ENCODE data around the gene SNX27.

Gene SNX27

GRCh38 chr1:151590961-151591360, 20.9 kb upstream of the SNX27 start:
- Histone ChIP-seq H3K23ac (ENCODE audit: low read depth, low read length, poor library complexity) (no peak overlapping the region), H3K14ac (ENCODE audit: low read length) (no peak overlapping the region), H3K4me3 (ENCODE audit: low read length in 2 of 2) (no peak overlapping the region), H2BK120ac (ENCODE audit: low read depth, low read length) (no peak overlapping the region), H3K27ac (replicated peaks; ENCODE audit: low read length) (no peak overlapping the region), H2AFZ (ENCODE audit: low read length) (no peak overlapping the region), H3K27me3 (ENCODE audit: control insufficient read depth in 3 of 3, insufficient read depth in 3 of 3, low read depth in 1 of 3, low read length in 3 of 3) (peaks cover 0 to 11% (median 2%) of the 10 kb centered on the region in 3 experiments), H3K36me3 (replicated peaks in 1 of 2; ENCODE audit: control insufficient read depth in 2 of 2, insufficient read depth in 2 of 2, low read length in 2 of 2) (no peaks in the 10 kb centered on the region), H3K4me2 (ENCODE audit: insufficient read depth, low read length, poor library complexity, severe bottlenecking) (no peak overlapping the region), H3K9me3 (replicated peaks in 1 of 2; ENCODE audit: control insufficient read depth in 2 of 2, insufficient read depth in 1 of 2, low read depth in 1 of 2, low read length in 2 of 2) (peaks cover 0 to 6% of the 10 kb centered on the region in 2 donors), H2BK5ac (ENCODE audit: low read length) (no peak overlapping the region), H4K8ac (ENCODE audit: low read depth, low read length) (no peak overlapping the region), H3K4ac (ENCODE audit: low read length) (no peak overlapping the region), H3K9ac (ENCODE audit: low read depth, low read length, poor library complexity) (no peak overlapping the region), H3K4me1 (ENCODE audit: control insufficient read depth in 2 of 2, insufficient read depth in 1 of 2, low read depth in 1 of 2, low read length in 2 of 2) (peaks cover 3 to 6% of the 10 kb centered on the region in 2 donors), H4K91ac (ENCODE audit: low read depth, low read length, poor library complexity) (no peak overlapping the region), H2BK12ac (ENCODE audit: low read length) (no peak overlapping the region), H2AK5ac (ENCODE audit: low read depth, low read length) (no peak overlapping the region), H3K79me1 (ENCODE audit: low read depth, low read length) (no peaks in the 10 kb centered on the region), H3K18ac (ENCODE audit: low read length) (no peak overlapping the region), H2BK15ac (ENCODE audit: low read length) (no peak overlapping the region)
- WGBS, 2 donors (ENCODE audit: extremely low coverage in 2 of 2, insufficient read length in 2 of 2, insufficient replicate concordance in 1 of 2): no CpG with 5 or more reads among the region's 3 CpGs
- DNase-seq (ENCODE audit: low spot score): no peak

GRCh38 chr1:151593730-151594129, 18.1 kb upstream of the SNX27 start:
- no peak overlapping the region for H4K91ac ChIP-seq (ENCODE audit: low read depth, low read length, poor library complexity)
- H3K9ac ChIP-seq (ENCODE audit: low read depth, low read length, poor library complexity): no peak overlapping the region
- H3K14ac ChIP-seq (ENCODE audit: low read length): no peak overlapping the region
- no peak overlapping the region for H2BK120ac ChIP-seq (ENCODE audit: low read depth, low read length)
- WGBS, 2 donors (ENCODE audit: extremely low coverage in 2 of 2, insufficient read length in 2 of 2, insufficient replicate concordance in 1 of 2): no CpG with 5 or more reads among the region's 9 CpGs
- H2BK5ac ChIP-seq (ENCODE audit: low read length): no peak overlapping the region
- peak overlapping the region; percentile 87 for H2AFZ ChIP-seq (ENCODE audit: low read length)
- no peak overlapping the region for H3K18ac ChIP-seq (ENCODE audit: low read length)
- H3K79me1 ChIP-seq (ENCODE audit: low read depth, low read length): no peaks in the 10 kb centered on the region
- DNase-seq (ENCODE audit: low spot score): no peak
- H3K23ac ChIP-seq (ENCODE audit: low read depth, low read length, poor library complexity): no peak overlapping the region
- H3K4ac ChIP-seq (ENCODE audit: low read length): no peak overlapping the region
- no peak overlapping the region for H3K27ac ChIP-seq (replicated peaks; ENCODE audit: low read length)
- peak overlapping the region in 1 of 2 donors; percentile 26 for H3K4me3 ChIP-seq (ENCODE audit: low read length in 2 of 2)
- H3K4me1 ChIP-seq (ENCODE audit: control insufficient read depth in 2 of 2, insufficient read depth in 1 of 2, low read depth in 1 of 2, low read length in 2 of 2): peaks cover 3% of the 10 kb centered on the region in 2 donors
- peak overlapping the region; percentile 64 for H3K4me2 ChIP-seq (ENCODE audit: insufficient read depth, low read length, poor library complexity, severe bottlenecking)
- peaks cover 0 to 6% of the 10 kb centered on the region in 2 donors for H3K9me3 ChIP-seq (replicated peaks in 1 of 2; ENCODE audit: control insufficient read depth in 2 of 2, insufficient read depth in 1 of 2, low read depth in 1 of 2, low read length in 2 of 2)
- H2BK15ac ChIP-seq (ENCODE audit: low read length): no peak overlapping the region
- peaks cover 0 to 22% (median 2%) of the 10 kb centered on the region in 3 experiments for H3K27me3 ChIP-seq (ENCODE audit: control insufficient read depth in 3 of 3, insufficient read depth in 3 of 3, low read depth in 1 of 3, low read length in 3 of 3)
- no peak overlapping the region for H2AK5ac ChIP-seq (ENCODE audit: low read depth, low read length)
- no peak overlapping the region for H2BK12ac ChIP-seq (ENCODE audit: low read length)
- H3K36me3 ChIP-seq (replicated peaks in 1 of 2; ENCODE audit: control insufficient read depth in 2 of 2, insufficient read depth in 2 of 2, low read length in 2 of 2): no peaks in the 10 kb centered on the region
- H4K8ac ChIP-seq (ENCODE audit: low read depth, low read length): no peak overlapping the region

GRCh38 chr1:151594143-151594625, 17.7 kb upstream of the SNX27 start:
- H3K4ac ChIP-seq (ENCODE audit: low read length): no peak overlapping the region
- no peak overlapping the region for H3K14ac ChIP-seq (ENCODE audit: low read length)
- H3K36me3 ChIP-seq (replicated peaks in 1 of 2; ENCODE audit: control insufficient read depth in 2 of 2, insufficient read depth in 2 of 2, low read length in 2 of 2): no peaks in the 10 kb centered on the region
- H2BK15ac ChIP-seq (ENCODE audit: low read length): no peak overlapping the region
- WGBS, 2 donors (ENCODE audit: extremely low coverage in 2 of 2, insufficient read length in 2 of 2, insufficient replicate concordance in 1 of 2): no CpG with 5 or more reads among the region's 12 CpGs
- no peak overlapping the region for H4K91ac ChIP-seq (ENCODE audit: low read depth, low read length, poor library complexity)
- DNase-seq (ENCODE audit: low spot score): peak; percentile 66
- H4K8ac ChIP-seq (ENCODE audit: low read depth, low read length): no peak overlapping the region
- H3K9ac ChIP-seq (ENCODE audit: low read depth, low read length, poor library complexity): no peak overlapping the region
- H3K4me2 ChIP-seq (ENCODE audit: insufficient read depth, low read length, poor library complexity, severe bottlenecking): peak overlapping the region; percentile 64
- no peak overlapping the region for H3K27ac ChIP-seq (replicated peaks; ENCODE audit: low read length)
- H2AK5ac ChIP-seq (ENCODE audit: low read depth, low read length): no peak overlapping the region
- H2AFZ ChIP-seq (ENCODE audit: low read length): peak overlapping the region; percentile 87
- H3K9me3 ChIP-seq (replicated peaks in 1 of 2; ENCODE audit: control insufficient read depth in 2 of 2, insufficient read depth in 1 of 2, low read depth in 1 of 2, low read length in 2 of 2): peaks cover 0 to 6% of the 10 kb centered on the region in 2 donors
- H3K23ac ChIP-seq (ENCODE audit: low read depth, low read length, poor library complexity): no peak overlapping the region
- H2BK12ac ChIP-seq (ENCODE audit: low read length): no peak overlapping the region
- no peak overlapping the region for H3K18ac ChIP-seq (ENCODE audit: low read length)
- H3K79me1 ChIP-seq (ENCODE audit: low read depth, low read length): no peaks in the 10 kb centered on the region
- H2BK5ac ChIP-seq (ENCODE audit: low read length): no peak overlapping the region
- peak overlapping the region in 1 of 2 donors; percentile 26 for H3K4me3 ChIP-seq (ENCODE audit: low read length in 2 of 2)
- H3K4me1 ChIP-seq (ENCODE audit: control insufficient read depth in 2 of 2, insufficient read depth in 1 of 2, low read depth in 1 of 2, low read length in 2 of 2): peaks cover 3% of the 10 kb centered on the region in 2 donors
- no peak overlapping the region for H2BK120ac ChIP-seq (ENCODE audit: low read depth, low read length)
- peaks cover 0 to 22% (median 2%) of the 10 kb centered on the region in 3 experiments for H3K27me3 ChIP-seq (ENCODE audit: control insufficient read depth in 3 of 3, insufficient read depth in 3 of 3, low read depth in 1 of 3, low read length in 3 of 3)

- WGBS, 2 donors (ENCODE audit: extremely low coverage in 2 of 2, insufficient read length in 2 of 2, insufficient replicate concordance in 1 of 2): no CpG with 5 or more reads among the region's 5 CpGs
- no peak overlapping the region for H2AFZ ChIP-seq (ENCODE audit: low read length)
- H3K4ac ChIP-seq (ENCODE audit: low read length): no peak overlapping the region
- H3K79me1 ChIP-seq (ENCODE audit: low read depth, low read length): no peaks in the 10 kb centered on the region
- H2BK5ac ChIP-seq (ENCODE audit: low read length): no peak overlapping the region
- no peak overlapping the region for H2BK120ac ChIP-seq (ENCODE audit: low read depth, low read length)
- H3K9me3 ChIP-seq (replicated peaks in 1 of 2; ENCODE audit: control insufficient read depth in 2 of 2, insufficient read depth in 1 of 2, low read depth in 1 of 2, low read length in 2 of 2): no peaks in the 10 kb centered on the region
- H2BK12ac ChIP-seq (ENCODE audit: low read length): no peak overlapping the region
- peaks cover 3% of the 10 kb centered on the region in 2 donors for H3K4me1 ChIP-seq (ENCODE audit: control insufficient read depth in 2 of 2, insufficient read depth in 1 of 2, low read depth in 1 of 2, low read length in 2 of 2)
- H2AK5ac ChIP-seq (ENCODE audit: low read depth, low read length): no peak overlapping the region
- H3K23ac ChIP-seq (ENCODE audit: low read depth, low read length, poor library complexity): no peak overlapping the region
- H3K27ac ChIP-seq (replicated peaks; ENCODE audit: low read length): no peak overlapping the region
- H3K14ac ChIP-seq (ENCODE audit: low read length): no peak overlapping the region
- peaks cover 0 to 22% (median 2%) of the 10 kb centered on the region in 3 experiments for H3K27me3 ChIP-seq (ENCODE audit: control insufficient read depth in 3 of 3, insufficient read depth in 3 of 3, low read depth in 1 of 3, low read length in 3 of 3)
- no peak overlapping the region for H4K8ac ChIP-seq (ENCODE audit: low read depth, low read length)
- H3K36me3 ChIP-seq (replicated peaks in 1 of 2; ENCODE audit: control insufficient read depth in 2 of 2, insufficient read depth in 2 of 2, low read length in 2 of 2): no peaks in the 10 kb centered on the region
- no peak overlapping the region for H4K91ac ChIP-seq (ENCODE audit: low read depth, low read length, poor library complexity)
- no peak for DNase-seq (ENCODE audit: low spot score)
- no peak overlapping the region for H3K9ac ChIP-seq (ENCODE audit: low read depth, low read length, poor library complexity)
- H2BK15ac ChIP-seq (ENCODE audit: low read length): no peak overlapping the region
- H3K4me3 ChIP-seq (ENCODE audit: low read length in 2 of 2): no peak overlapping the region
- no peak overlapping the region for H3K4me2 ChIP-seq (ENCODE audit: insufficient read depth, low read length, poor library complexity, severe bottlenecking)
- no peak overlapping the region for H3K18ac ChIP-seq (ENCODE audit: low read length)
These were observed 15.5 kb upstream of the SNX27 start for GRCh38 chr1:151596166-151596953.

All from neuronal stem cell (in vitro differentiated cells).